HEK293 (cell line): ENCODE measurements around the gene UGT1A7.

Source experiments
- CTCF ChIA-PET: fragments of 350-600 bp; formaldehyde crosslinking; extraction: SDS; loops from one replicate; lab custom pipeline; 2021; ENCODE audit warnings: antibody characterized with exemption; lab: Yijun Ruan, JAX
- POLR2A ChIA-PET: fragments of 300-600 bp; formaldehyde crosslinking; extraction: SDS; loops from one replicate; lab custom pipeline; 2020; ENCODE audit warnings: antibody characterized with exemption, inconsistent platforms; lab: Yijun Ruan, JAX
- H3K27ac ChIP-seq: fragments of 200-500 bp; sonication (Bioruptor generic); 2 replicates; pipeline ENCODE4 v1.5.1; 2014; ENCODE audit warnings: low read depth, low read length, control low read depth, inconsistent platforms; ENCODE audit errors: extremely low read depth
- H3K36me3 ChIP-seq, 2 experiments: fragments of 200-500 bp in 1 of 2; sonication (Bioruptor generic) in 1 of 2; 1 replicate in 1 of 2; 2 replicates in 1 of 2; pipeline ENCODE4 v1.5.1; 2014 to 2017; ENCODE audit warnings: inconsistent platforms in 2 of 2, low read length in 2 of 2; ENCODE audit not compliant: control insufficient read depth in 2 of 2, insufficient read depth in 1 of 2
- H3K4me1 ChIP-seq: fragments of 200-500 bp; sonication (Bioruptor generic); 2 replicates; pipeline ENCODE4 v1.5.1; 2014; ENCODE audit warnings: mild to moderate bottlenecking, low read length, inconsistent platforms; ENCODE audit not compliant: control insufficient read depth, insufficient read depth
- H3K4me3 ChIP-seq: 2 replicates; pipeline ENCODE4 v1.5.1; 2011; ENCODE audit warnings: low read depth, mild to moderate bottlenecking, control low read depth, low read length, moderate library complexity
- H3K9me3 ChIP-seq: fragments of 200-500 bp; sonication (Bioruptor generic); 2 replicates; pipeline ENCODE4 v1.5.1; 2014; ENCODE audit warnings: low read depth, low read length, inconsistent platforms; ENCODE audit not compliant: control insufficient read depth, insufficient read depth
- ATF2 ChIP-seq: fragments of 450-650 bp; formaldehyde crosslinking; IDR thresholded peaks from 2 replicates; pipeline ENCODE4 v1.5.1; 2016; ENCODE audit warnings: missing biosample characterization, missing genetic modification characterization, low read depth
- EGR2 ChIP-seq: fragments of 450-650 bp; formaldehyde crosslinking; IDR thresholded peaks from 2 replicates; pipeline ENCODE4 v1.5.1; 2016; ENCODE audit warnings: low read depth, missing biosample characterization, missing genetic modification characterization
- GLIS2 ChIP-seq: fragments of 450-650 bp; formaldehyde crosslinking; IDR thresholded peaks from 2 replicates; pipeline ENCODE4 v1.5.1; 2016; ENCODE audit warnings: missing biosample characterization, missing genetic modification characterization
- HIC1 ChIP-seq: fragments of 450-650 bp; formaldehyde crosslinking; IDR thresholded peaks from 2 replicates; pipeline ENCODE4 v1.5.1; 2016; ENCODE audit warnings: missing biosample characterization, missing genetic modification characterization
- KLF1 ChIP-seq: fragments of 450-650 bp; formaldehyde crosslinking; IDR thresholded peaks from 2 replicates; pipeline ENCODE4 v1.5.1; 2016; ENCODE audit warnings: missing biosample characterization, missing genetic modification characterization
- PBX3 ChIP-seq: sonication (generic); formaldehyde crosslinking; IDR thresholded peaks from 2 replicates; pipeline ENCODE4 v1.8.1; 2022; ENCODE audit warnings: mild to moderate bottlenecking, moderate library complexity, missing genetic modification reagents
- ZEB2 ChIP-seq: fragments of 450-650 bp; formaldehyde crosslinking; IDR thresholded peaks from 2 replicates; pipeline ENCODE4 v1.5.1; 2016; ENCODE audit warnings: missing biosample characterization, missing genetic modification characterization
- ZFHX2 ChIP-seq: fragments of 450-650 bp; formaldehyde crosslinking; conservative IDR thresholded peaks from 2 replicates; pipeline ENCODE4 v1.5.1; 2016; ENCODE audit warnings: missing biosample characterization, missing genetic modification characterization
- ZNF514 ChIP-seq: fragments of 450-650 bp; formaldehyde crosslinking; IDR thresholded peaks from 2 replicates; pipeline ENCODE4 v1.5.1; 2016; ENCODE audit warnings: missing biosample characterization, missing genetic modification characterization
- ZNF561 ChIP-seq: fragments of 450-650 bp; IDR thresholded peaks from 2 replicates; pipeline ENCODE4 v1.5.1; 2018; ENCODE audit warnings: missing biosample characterization, missing genetic modification characterization, borderline replicate concordance
- TF ChIP-seq, protein P1 (sequence below): fragments of 450-650 bp; formaldehyde crosslinking; IDR thresholded peaks from 2 replicates; pipeline ENCODE4 v1.5.1; 2017; ENCODE audit warnings: missing biosample characterization, missing genetic modification characterization
- TF ChIP-seq, protein P2 (sequence below): fragments of 450-650 bp; formaldehyde crosslinking; IDR thresholded peaks from 2 replicates; pipeline ENCODE4 v1.5.1; 2016; ENCODE audit warnings: missing biosample characterization, missing genetic modification characterization

Gene UGT1A7

DNA sequence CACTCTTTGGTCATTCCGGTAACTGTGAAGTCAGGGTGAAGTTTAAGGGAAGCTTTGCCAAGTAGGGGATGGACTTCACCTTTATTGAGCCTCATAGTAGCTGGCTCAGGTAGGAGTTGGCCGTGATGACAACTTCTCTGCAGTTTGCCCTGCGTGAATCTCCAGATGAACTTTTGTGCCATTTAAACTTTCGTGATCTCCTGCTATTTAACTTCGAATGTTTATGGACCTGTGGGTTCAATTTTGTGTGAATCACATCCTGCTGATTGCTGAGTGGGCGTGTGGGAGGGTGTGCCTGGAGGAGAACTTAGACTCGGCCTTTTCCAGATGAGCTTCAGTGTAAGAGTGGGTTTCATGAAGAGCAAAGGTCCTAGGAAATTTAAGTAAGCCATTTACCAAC is 82.6 kb downstream of the UGT1A7 start:
- Histone ChIP-seq H3K4me1 (no peaks in the 10 kb centered on the region), H3K9me3 (no peaks in the 10 kb centered on the region), H3K4me3 (no peak overlapping the region), H3K36me3 (no peaks in the 10 kb centered on the region), H3K27ac (no peak overlapping the region)
- POLR2A ChIA-PET, result no interaction called here
- CTCF ChIA-PET, result no interaction called here
- peak; percentile 68 for TF ChIP-seq EGR2 (tag by site-specific recombination)
- TF ChIP-seq ZFHX2 (tag by site-specific recombination), result peak; percentile 77
- TF ChIP-seq, protein P1, sequence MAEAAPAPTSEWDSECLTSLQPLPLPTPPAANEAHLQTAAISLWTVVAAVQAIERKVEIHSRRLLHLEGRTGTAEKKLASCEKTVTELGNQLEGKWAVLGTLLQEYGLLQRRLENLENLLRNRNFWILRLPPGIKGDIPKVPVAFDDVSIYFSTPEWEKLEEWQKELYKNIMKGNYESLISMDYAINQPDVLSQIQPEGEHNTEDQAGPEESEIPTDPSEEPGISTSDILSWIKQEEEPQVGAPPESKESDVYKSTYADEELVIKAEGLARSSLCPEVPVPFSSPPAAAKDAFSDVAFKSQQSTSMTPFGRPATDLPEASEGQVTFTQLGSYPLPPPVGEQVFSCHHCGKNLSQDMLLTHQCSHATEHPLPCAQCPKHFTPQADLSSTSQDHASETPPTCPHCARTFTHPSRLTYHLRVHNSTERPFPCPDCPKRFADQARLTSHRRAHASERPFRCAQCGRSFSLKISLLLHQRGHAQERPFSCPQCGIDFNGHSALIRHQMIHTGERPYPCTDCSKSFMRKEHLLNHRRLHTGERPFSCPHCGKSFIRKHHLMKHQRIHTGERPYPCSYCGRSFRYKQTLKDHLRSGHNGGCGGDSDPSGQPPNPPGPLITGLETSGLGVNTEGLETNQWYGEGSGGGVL (tag by site-specific recombination), result no peak
- TF ChIP-seq ZNF514 (tag by site-specific recombination), result no peak

GRCh38 chr2:233764761-233765160 is 83.1 kb downstream of the UGT1A7 start:
- TF ChIP-seq ZEB2 (tag by site-specific recombination), result no peak
- Histone ChIP-seq H3K9me3 (no peaks in the 10 kb centered on the region), H3K27ac (no peak overlapping the region), H3K4me3 (no peak overlapping the region), H3K36me3 (no peaks in the 10 kb centered on the region), H3K4me1 (no peaks in the 10 kb centered on the region)
- CTCF ChIA-PET, result no interaction called here
- POLR2A ChIA-PET, result no interaction called here

DNA sequence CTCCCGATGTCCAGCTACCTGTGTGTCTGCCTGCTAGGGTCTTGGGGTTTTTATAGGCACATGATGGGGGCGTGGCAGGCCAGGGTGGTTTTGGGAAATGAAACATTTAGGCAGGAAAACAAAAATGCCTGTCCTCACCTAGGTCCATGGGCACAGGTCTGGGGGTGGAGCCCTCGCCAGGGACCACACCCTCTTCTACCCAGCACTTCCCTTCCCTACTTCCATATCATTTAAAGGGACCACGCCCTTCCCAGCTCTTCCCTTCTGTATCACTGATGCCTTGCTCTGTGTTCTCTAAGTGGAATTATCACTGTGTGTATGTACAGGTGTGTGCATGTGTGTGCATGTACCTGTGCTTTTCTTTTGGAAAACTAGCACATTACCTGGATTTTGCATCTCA is 84.7 kb downstream of the UGT1A7 start:
- TF ChIP-seq PBX3 (CRISPR knock-in tag) (no peak), KLF1 (tag by site-specific recombination) (peak; percentile 10; the same call in 1 of the 2 replicates)
- TF ChIP-seq, all 188 proteins: peak for 1
- Histone ChIP-seq H3K4me3 (no peak overlapping the region), H3K27ac (no peak overlapping the region), H3K36me3 (no peaks in the 10 kb centered on the region), H3K9me3 (no peaks in the 10 kb centered on the region), H3K4me1 (no peaks in the 10 kb centered on the region)
- POLR2A ChIA-PET, result no interaction called here
- CTCF ChIA-PET, result no interaction called here

GRCh38 chr2:233768076-233768475 is 86.4 kb downstream of the UGT1A7 start:
- Histone ChIP-seq H3K4me3 (no peak overlapping the region), H3K36me3 (no peaks in the 10 kb centered on the region)
- POLR2A ChIA-PET, result no interaction called here

More at GRCh38 chr2:233768076-233768475, 86.4 kb downstream of the UGT1A7 start:
- Histone ChIP-seq H3K27ac (no peak overlapping the region), H3K9me3 (no peaks in the 10 kb centered on the region), H3K4me1 (no peaks in the 10 kb centered on the region)
- CTCF ChIA-PET, result no interaction called here
- no peak for TF ChIP-seq ATF2 (tag by site-specific recombination)
- no peak for TF ChIP-seq GLIS2 (tag by site-specific recombination)
- TF ChIP-seq, protein P2, sequence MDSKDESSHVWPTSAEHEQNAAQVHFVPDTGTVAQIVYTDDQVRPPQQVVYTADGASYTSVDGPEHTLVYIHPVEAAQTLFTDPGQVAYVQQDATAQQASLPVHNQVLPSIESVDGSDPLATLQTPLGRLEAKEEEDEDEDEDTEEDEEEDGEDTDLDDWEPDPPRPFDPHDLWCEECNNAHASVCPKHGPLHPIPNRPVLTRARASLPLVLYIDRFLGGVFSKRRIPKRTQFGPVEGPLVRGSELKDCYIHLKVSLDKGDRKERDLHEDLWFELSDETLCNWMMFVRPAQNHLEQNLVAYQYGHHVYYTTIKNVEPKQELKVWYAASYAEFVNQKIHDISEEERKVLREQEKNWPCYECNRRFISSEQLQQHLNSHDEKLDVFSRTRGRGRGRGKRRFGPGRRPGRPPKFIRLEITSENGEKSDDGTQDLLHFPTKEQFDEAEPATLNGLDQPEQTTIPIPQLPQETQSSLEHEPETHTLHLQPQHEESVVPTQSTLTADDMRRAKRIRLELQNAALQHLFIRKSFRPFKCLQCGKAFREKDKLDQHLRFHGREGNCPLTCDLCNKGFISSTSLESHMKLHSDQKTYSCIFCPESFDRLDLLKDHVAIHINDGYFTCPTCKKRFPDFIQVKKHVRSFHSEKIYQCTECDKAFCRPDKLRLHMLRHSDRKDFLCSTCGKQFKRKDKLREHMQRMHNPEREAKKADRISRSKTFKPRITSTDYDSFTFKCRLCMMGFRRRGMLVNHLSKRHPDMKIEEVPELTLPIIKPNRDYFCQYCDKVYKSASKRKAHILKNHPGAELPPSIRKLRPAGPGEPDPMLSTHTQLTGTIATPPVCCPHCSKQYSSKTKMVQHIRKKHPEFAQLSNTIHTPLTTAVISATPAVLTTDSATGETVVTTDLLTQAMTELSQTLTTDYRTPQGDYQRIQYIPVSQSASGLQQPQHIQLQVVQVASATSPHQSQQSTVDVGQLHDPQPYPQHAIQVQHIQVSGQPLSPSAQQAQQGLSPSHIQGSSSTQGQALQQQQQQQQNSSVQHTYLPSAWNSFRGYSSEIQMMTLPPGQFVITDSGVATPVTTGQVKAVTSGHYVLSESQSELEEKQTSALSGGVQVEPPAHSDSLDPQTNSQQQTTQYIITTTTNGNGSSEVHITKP (tag by site-specific recombination), result no peak
- no peak for TF ChIP-seq HIC1 (tag by site-specific recombination)
- no peak for TF ChIP-seq ZNF561 (tag by site-specific recombination)
